DLD1 (cell line): Measurements from ENCODE around the gene CYP19A1.

Source experiments
- in situ Hi-C: cut with HindIII; loops from 2 replicates; pipeline ENCODE4 v1.10.0; 2017; ENCODE audit warnings: low sequenced_read_pairs

CYP19A1 gene

GRCh38 chr15:51363383-51363782, 25.0 kb upstream of the CYP19A1 start:
- in situ Hi-C loops: no loop called here

GRCh38 chr15:51359981-51360380, 21.6 kb upstream of the CYP19A1 start:
- in situ Hi-C loops: no loop called here

GRCh38 chr15:51356983-51357382, 18.6 kb upstream of the CYP19A1 start:
- in situ Hi-C loops: no loop called here

- in situ Hi-C loops: no loop called here
These were observed 17.8 kb upstream of the CYP19A1 start for GRCh38 chr15:51356147-51356546.

GRCh38 chr15:51355096-51355495, 16.7 kb upstream of the CYP19A1 start:
- in situ Hi-C loops: no loop called here

GRCh38 chr15:51353976-51354375, 15.6 kb upstream of the CYP19A1 start:
- in situ Hi-C loops: no loop called here

- in situ Hi-C loops: no loop called here
These were observed 12.3 kb upstream of the CYP19A1 start for GRCh38 chr15:51350723-51351122.

- in situ Hi-C loops: no loop called here
These were observed 10.9 kb upstream of the CYP19A1 start for GRCh38 chr15:51349156-51349844.

GRCh38 chr15:51348688-51349087, 10.3 kb upstream of the CYP19A1 start:
- in situ Hi-C loops: no loop called here

- in situ Hi-C loops: no loop called here
These were observed 7.7 kb upstream of the CYP19A1 start for GRCh38 chr15:51346136-51346535.

- in situ Hi-C loops: loop anchor here (5.0 kb wide), 1 partner anchor 86 kb away; no protein-coding TSS in a partner anchor
These were observed 5.1 kb upstream of the CYP19A1 start for GRCh38 chr15:51343466-51343865.

- in situ Hi-C loops: loop anchor here (5.0 kb wide), 1 partner anchor 85 kb away; no protein-coding TSS in a partner anchor
These were observed 4.0 kb upstream of the CYP19A1 start for GRCh38 chr15:51342227-51342999.

- in situ Hi-C loops: loop anchor here (5.0 kb wide), 1 partner anchor 84 kb away; no protein-coding TSS in a partner anchor
These were observed 3.2 kb upstream of the CYP19A1 start, which contains the start of gene GLDN for GRCh38 chr15:51341366-51342226. GLDN (plus strand) TSS chr15:51341655; CDS start chr15:51341685, 30 bp downstream.

- in situ Hi-C loops: no loop called here
These were observed 2.6 kb downstream of the CYP19A1 start for GRCh38 chr15:51335538-51336410.

- in situ Hi-C loops: no loop called here
These were observed 3.3 kb downstream of the CYP19A1 start for GRCh38 chr15:51335087-51335486.

- in situ Hi-C loops: no loop called here
These were observed 4.4 kb downstream of the CYP19A1 start for GRCh38 chr15:51334011-51334451.

GRCh38 chr15:51333571-51333970, 4.8 kb downstream of the CYP19A1 start:
- in situ Hi-C loops: no loop called here

GRCh38 chr15:51332206-51333147, 5.9 kb downstream of the CYP19A1 start:
- in situ Hi-C loops: no loop called here

- in situ Hi-C loops: no loop called here
These were observed 7.3 kb downstream of the CYP19A1 start for GRCh38 chr15:51331141-51331540.
